Activated T-cell treated with anti-CD3 and anti-CD28 coated beads, Interleukin-2, amount 50 U/mL, for 4 hours (primary cell): Measurements from ENCODE around the gene MFSD6. TPM values are rescaled to one million over a fixed set of nuclear protein-coding genes. Genes with fewer than 3 reads are reported as not detected.

ENCODE experiments used
- ATAC-seq, 2 donors: fragments of 200-7000 bp; cut with Tn5 transposase; one replicate each; pipeline ENCODE4 v1.10.0; 2021
- DNase-seq: peaks from one replicate; pipeline ENCODE4 v3.0.0-alpha.2; 2020
- H3K27me3 Mint-ChIP-seq: one replicate; pipeline ENCODE4 v1.8.0; 2021; ENCODE audit warnings: low read depth, mixed read lengths
- H3K36me3 Mint-ChIP-seq: one replicate; pipeline ENCODE4 v1.8.0; 2022; ENCODE audit warnings: mixed read lengths; ENCODE audit not compliant: insufficient read depth
- H3K4me1 Mint-ChIP-seq: one replicate; pipeline ENCODE4 v1.8.0; 2021; ENCODE audit warnings: low read depth, mixed read lengths
- H3K4me3 Mint-ChIP-seq: one replicate; pipeline ENCODE4 v1.8.0; 2021; ENCODE audit warnings: mild to moderate bottlenecking, moderate library complexity, mixed read lengths
- H3K9me3 Mint-ChIP-seq: one replicate; pipeline ENCODE4 v1.8.0; 2021; ENCODE audit warnings: mixed read lengths
- total RNA-seq, 3 donors: library from RNA; stranded (reverse); gene quantifications; one replicate each; pipeline ENCODE4 v1.2.1, GENCODE V29; 2021

MFSD6 gene
- total RNA-seq, 3 donors from 2014 or later = 38.2 to 42.1 (median 41.0) TPM

- H3K36me3 Mint-ChIP-seq = peaks cover 31% of the 10 kb centered on the region
- ATAC-seq (no peak), DNase-seq (no peak)
- H3K4me1 Mint-ChIP-seq = peaks cover 23% of the 10 kb centered on the region
- H3K27me3 Mint-ChIP-seq = no peaks in the 10 kb centered on the region
- H3K4me3 Mint-ChIP-seq = no peak overlapping the region
- peaks cover 48% of the 10 kb centered on the region for H3K9me3 Mint-ChIP-seq
Observed at GRCh38 chr2:190538201-190538600, 130.0 kb downstream of the MFSD6 start.

- no peak overlapping the region for H3K4me3 Mint-ChIP-seq
Observed at GRCh38 chr2:190540048-190540447, 131.9 kb downstream of the MFSD6 start.

GRCh38 chr2:190545093-190545492 is 136.9 kb downstream of the MFSD6 start:
- H3K4me3 Mint-ChIP-seq = no peak overlapping the region
- peaks cover 9% of the 10 kb centered on the region for H3K36me3 Mint-ChIP-seq
- H3K4me1 Mint-ChIP-seq = peaks cover 8% of the 10 kb centered on the region
- H3K9me3 Mint-ChIP-seq = peaks cover 24% of the 10 kb centered on the region
- H3K27me3 Mint-ChIP-seq = no peaks in the 10 kb centered on the region
- no peak for ATAC-seq
- DNase-seq = no peak

More at GRCh38 chr2:190540048-190540447, 131.9 kb downstream of the MFSD6 start:
- H3K4me1 Mint-ChIP-seq = peaks cover 16% of the 10 kb centered on the region
- DNase-seq (no peak), ATAC-seq (no peak)
- H3K9me3 Mint-ChIP-seq = peaks cover 48% of the 10 kb centered on the region
- H3K36me3 Mint-ChIP-seq = peaks cover 31% of the 10 kb centered on the region
- H3K27me3 Mint-ChIP-seq = no peaks in the 10 kb centered on the region

- no peak for ATAC-seq
- DNase-seq = no peak
- Mint-ChIP-seq H3K36me3 (peaks cover 8% of the 10 kb centered on the region), H3K4me1 (peaks cover 8% of the 10 kb centered on the region), H3K9me3 (peaks cover 18% of the 10 kb centered on the region), H3K4me3 (no peak overlapping the region), H3K27me3 (no peaks in the 10 kb centered on the region)
Observed at GRCh38 chr2:190545555-190546385, 137.6 kb downstream of the MFSD6 start.

- DNase-seq = no peak
- Mint-ChIP-seq H3K4me3 (no peak overlapping the region), H3K27me3 (no peaks in the 10 kb centered on the region), H3K4me1 (peaks cover 10% of the 10 kb centered on the region), H3K9me3 (peaks cover 8% of the 10 kb centered on the region), H3K36me3 (peaks cover 6% of the 10 kb centered on the region)
- no peak for ATAC-seq
Observed at GRCh38 chr2:190546734-190547133, 138.6 kb downstream of the MFSD6 start.

GRCh38 chr2:190547886-190548285 is 139.7 kb downstream of the MFSD6 start:
- ATAC-seq = no peak
- Mint-ChIP-seq H3K9me3 (no peaks in the 10 kb centered on the region), H3K27me3 (no peaks in the 10 kb centered on the region), H3K36me3 (peaks cover under 1% of the 10 kb centered on the region), H3K4me1 (peaks cover 17% of the 10 kb centered on the region), H3K4me3 (no peak overlapping the region)
- DNase-seq = no peak

GRCh38 chr2:190550137-190550536 is 142.0 kb downstream of the MFSD6 start:
- no peak for ATAC-seq
- Mint-ChIP-seq H3K4me1 (peaks cover 15% of the 10 kb centered on the region), H3K36me3 (no peaks in the 10 kb centered on the region), H3K9me3 (no peaks in the 10 kb centered on the region), H3K27me3 (no peaks in the 10 kb centered on the region), H3K4me3 (no peak overlapping the region)
- DNase-seq = no peak

Other genes with a start within 250 kb of the MFSD6 start
- 10 to 100 TPM; 17.6 to 28.2 (median 23.1) TPM for gene HIBCH, start 88.5 kb upstream of the MFSD6 start, total RNA-seq
- 1 to 10 TPM; 3.6 to 4.3 (median 3.6) TPM for gene INPP1, start 64.8 kb upstream of the MFSD6 start, total RNA-seq
- 1 to 10 TPM; 6.8 to 8.6 (median 8.5) TPM for gene NEMP2, start 126.4 kb downstream of the MFSD6 start, total RNA-seq
- 10 to 100 TPM; 27.0 to 36.4 (median 33.8) TPM for gene NAB1, start 240.7 kb downstream of the MFSD6 start, total RNA-seq